Activated CD4-positive, alpha-beta T cell treated with anti-CD3 and anti-CD28 coated beads, Interleukin-2, amount 50 U/mL, for 1 hour (primary cell): ENCODE data around the gene KRTAP10-6.
A peak's percentile ranks its signal among the peaks of the same experiment; 100 is the strongest.
"Not testable (repeated sequence)": the region's sequence is repeated elsewhere in the genome, so short reads cannot be mapped to it uniquely, and the experiment has no call there.

ENCODE experiments used
- DNase-seq: peaks from one replicate; pipeline ENCODE4 v3.0.0-alpha.2; 2020

Gene KRTAP10-6

GRCh38 chr21:44592446-44593311, at the start of gene KRTAP10-6:
Gene KRTAP10-6, minus strand, starts transcription at chr21:44592505. Its CDS starts 21 bp downstream, at chr21:44592484.
- DNase-seq: no peak

GRCh38 chr21:44640761-44641160, 48.5 kb upstream of the KRTAP10-6 start:
- no peak for DNase-seq

- no peak for DNase-seq
Measured at GRCh38 chr21:44639331-44639655, 47.0 kb upstream of the KRTAP10-6 start.

- not testable (repeated sequence) for DNase-seq
Measured at GRCh38 chr21:44638506-44639330, 46.4 kb upstream of the KRTAP10-6 start.

- DNase-seq: not testable (repeated sequence)
Measured at GRCh38 chr21:44637851-44638348, 45.6 kb upstream of the KRTAP10-6 start.

GRCh38 chr21:44637018-44637850, 44.9 kb upstream of the KRTAP10-6 start, which contains the start of gene KRTAP10-10:
Gene KRTAP10-10, plus strand, starts transcription at chr21:44637356. Its CDS starts 62 bp downstream, at chr21:44637418.
- DNase-seq: no peak

GRCh38 chr21:44636209-44637017, 44.1 kb upstream of the KRTAP10-6 start:
- no peak for DNase-seq

- DNase-seq: no peak
Measured at GRCh38 chr21:44632067-44632466, 39.8 kb upstream of the KRTAP10-6 start.

- no peak for DNase-seq
Measured at GRCh38 chr21:44630440-44630839, 38.1 kb upstream of the KRTAP10-6 start.

GRCh38 chr21:44628707-44629391, 36.5 kb upstream of the KRTAP10-6 start:
- DNase-seq: no peak

GRCh38 chr21:44627831-44628233, 35.5 kb upstream of the KRTAP10-6 start:
- not testable (repeated sequence) for DNase-seq

- DNase-seq: not testable (repeated sequence)
Measured at GRCh38 chr21:44627181-44627822, 35.0 kb upstream of the KRTAP10-6 start.

GRCh38 chr21:44626673-44627143, 34.4 kb upstream of the KRTAP10-6 start, which contains the start of gene KRTAP10-9:
Gene KRTAP10-9, plus strand, starts transcription at chr21:44627093. Its CDS starts 79 bp downstream, at chr21:44627172.
- no peak for DNase-seq

GRCh38 chr21:44626262-44626661, 34.0 kb upstream of the KRTAP10-6 start:
- no peak for DNase-seq

- DNase-seq: no peak
Measured at GRCh38 chr21:44625756-44626155, 33.5 kb upstream of the KRTAP10-6 start.

GRCh38 chr21:44623575-44623974, 31.3 kb upstream of the KRTAP10-6 start:
- DNase-seq: no peak

- DNase-seq: no peak
Measured at GRCh38 chr21:44619886-44620285, 27.6 kb upstream of the KRTAP10-6 start.

GRCh38 chr21:44618909-44619308, 26.6 kb upstream of the KRTAP10-6 start:
- DNase-seq: peak; percentile 51

GRCh38 chr21:44618504-44618903, 26.2 kb upstream of the KRTAP10-6 start:
- no peak for DNase-seq

GRCh38 chr21:44617071-44617501, 24.8 kb upstream of the KRTAP10-6 start:
- no peak for DNase-seq
